Activated CD4-positive, alpha-beta T cell treated with anti-CD3 and anti-CD28 coated beads for 48 hours (primary cell): ENCODE measurements around the gene MSX2.
"Not testable (repeated sequence)": the region's sequence is repeated elsewhere in the genome, so short reads cannot be mapped to it uniquely, and the experiment has no call there.

ENCODE experiments used
- DNase-seq: peaks from one replicate; pipeline ENCODE4 v3.0.0-alpha.2; 2020

Gene MSX2

DNA sequence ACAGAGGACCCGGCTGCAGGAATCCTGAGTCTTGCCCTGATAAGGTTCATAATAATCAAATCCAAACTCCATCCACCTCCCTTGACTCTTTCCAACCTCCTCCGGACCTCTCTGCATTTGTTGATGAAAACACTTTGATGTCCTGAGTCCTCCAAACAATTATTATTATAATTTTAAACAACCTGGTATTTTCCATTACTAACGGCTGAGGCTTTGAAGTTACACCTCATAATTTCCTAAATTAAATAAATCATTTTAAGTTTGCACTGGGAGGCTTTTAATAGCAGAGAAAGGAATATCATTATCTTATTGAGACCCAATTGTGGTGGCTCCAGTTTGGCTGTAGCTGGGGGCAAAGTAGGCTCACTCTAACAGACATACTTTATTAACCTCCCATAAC lies 9.5 kb downstream of the MSX2 start:
- DNase-seq, result no peak

DNA sequence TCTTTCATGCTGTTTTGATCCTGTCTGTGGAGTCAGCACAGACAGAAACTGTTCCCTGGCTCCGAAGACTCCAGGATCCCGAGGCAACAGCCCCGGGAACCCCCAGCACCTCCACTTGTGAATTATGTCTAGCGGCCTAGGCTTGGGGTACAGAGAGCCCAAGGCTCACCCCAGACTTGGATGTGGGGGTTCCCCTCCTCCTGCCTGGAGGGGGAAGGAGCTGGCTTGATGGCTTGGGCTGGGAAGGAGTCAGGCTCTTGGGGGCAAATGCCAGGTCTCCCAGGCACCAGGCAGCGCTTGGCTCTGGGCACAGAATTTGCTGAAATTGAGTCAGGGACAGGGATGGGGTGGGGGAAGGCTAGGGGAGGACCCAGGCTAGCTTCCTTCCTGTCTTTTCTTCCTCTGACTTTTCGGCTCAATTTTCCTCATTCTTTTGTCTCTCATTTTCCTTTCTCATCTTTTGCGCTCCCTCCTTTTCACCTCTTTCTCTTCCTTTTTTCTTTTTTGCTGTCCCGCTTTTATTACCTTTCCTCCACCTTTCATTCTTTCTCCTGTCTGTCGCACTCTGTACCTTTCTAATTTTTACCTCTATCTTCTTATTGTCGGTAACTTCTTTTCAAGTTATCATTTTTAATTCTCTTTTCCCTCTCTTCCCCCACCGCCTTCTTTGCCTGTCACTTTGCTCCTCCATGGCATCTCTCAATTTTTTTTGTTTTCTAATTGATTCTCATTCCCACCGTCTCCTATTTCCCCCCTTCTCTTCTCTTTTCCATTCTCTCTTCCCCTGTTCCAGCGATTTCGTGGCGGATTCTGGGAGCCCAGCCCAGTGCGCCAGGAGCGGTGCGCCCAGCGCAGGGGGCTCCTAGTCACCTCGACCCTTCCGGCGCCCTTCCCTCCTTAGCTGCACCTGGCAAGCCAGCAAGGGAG lies 10.5 kb downstream of the MSX2 start:
- DNase-seq, result no peak

DNA sequence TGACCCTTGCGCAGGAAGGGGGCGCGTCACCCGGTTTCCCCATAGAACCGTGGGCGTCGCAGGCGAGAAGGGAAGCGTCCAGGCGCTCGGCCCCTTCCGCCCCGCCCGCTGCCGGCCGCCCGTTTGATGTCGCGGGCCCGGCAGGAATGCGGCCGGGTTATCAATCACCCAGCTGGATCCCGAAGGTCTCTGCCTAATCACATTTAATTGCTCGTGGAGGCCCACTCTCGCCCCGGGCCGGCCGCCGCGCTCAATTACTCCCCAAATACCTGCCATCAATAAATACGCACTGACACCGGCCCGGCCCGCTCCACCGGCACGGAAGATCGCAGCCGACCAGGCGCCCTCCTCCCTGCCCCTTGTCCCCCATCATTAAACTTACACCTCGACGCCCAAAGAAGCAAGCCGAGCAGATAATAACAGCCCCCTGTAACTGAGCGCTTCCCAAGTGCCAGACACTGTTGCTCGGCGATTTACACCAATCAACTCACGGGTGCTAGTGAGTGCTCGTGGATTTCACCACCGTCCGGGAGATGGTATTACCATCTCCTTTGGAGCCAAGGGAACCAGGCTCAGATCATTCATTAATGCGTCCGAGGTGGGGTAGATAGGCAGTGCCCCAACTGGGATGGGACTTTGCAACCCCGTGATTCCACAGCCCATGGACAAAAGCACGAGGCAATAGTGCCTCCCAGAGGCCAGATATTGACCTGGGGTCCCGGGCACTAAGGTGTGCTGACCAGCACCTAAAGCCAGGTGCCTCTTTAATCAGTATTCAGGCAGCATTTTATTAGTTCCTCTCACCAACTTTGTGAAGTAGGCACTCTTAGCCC lies 11.3 kb downstream of the MSX2 start:
- DNase-seq, result peak; percentile 28

DNA sequence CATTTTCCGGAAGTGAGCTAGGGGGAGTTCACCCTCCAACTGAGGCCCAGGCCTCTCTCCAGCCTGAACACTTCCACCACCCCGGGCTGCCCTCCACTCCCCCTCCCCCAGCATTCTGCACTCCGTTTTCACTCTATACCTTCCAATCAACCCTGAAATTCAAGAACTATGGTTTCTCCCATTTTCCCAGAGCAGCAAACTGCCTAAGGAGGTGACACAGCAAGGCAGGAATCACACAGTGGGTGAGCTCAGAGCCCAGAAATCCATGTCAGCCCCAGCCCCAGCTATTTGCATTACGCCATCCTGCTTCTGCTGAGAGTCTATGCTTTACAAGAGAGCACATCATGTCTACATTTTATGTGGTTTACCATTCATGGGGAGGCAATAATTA lies 11.9 kb downstream of the MSX2 start:
- no peak for DNase-seq

DNA sequence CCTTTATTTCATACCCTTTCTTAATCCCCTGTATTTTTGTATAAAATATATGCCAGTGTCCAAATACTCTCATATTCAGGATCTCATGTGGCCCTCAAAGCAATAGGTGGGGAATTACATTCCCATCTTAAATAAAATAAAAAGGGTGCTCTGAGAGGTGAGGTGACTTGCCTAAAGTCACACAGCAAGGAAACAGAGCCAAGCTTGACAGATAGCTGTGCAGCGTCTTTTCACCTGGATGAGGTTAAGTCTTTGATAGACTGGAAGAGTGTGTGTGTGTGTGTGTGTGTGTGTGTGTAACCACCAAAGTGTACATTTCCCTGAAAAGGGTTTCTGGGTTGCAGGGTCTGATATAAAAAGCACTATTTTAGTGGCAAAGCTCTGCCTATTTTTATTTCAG lies 12.4 kb downstream of the MSX2 start:
- DNase-seq, result no peak

DNA sequence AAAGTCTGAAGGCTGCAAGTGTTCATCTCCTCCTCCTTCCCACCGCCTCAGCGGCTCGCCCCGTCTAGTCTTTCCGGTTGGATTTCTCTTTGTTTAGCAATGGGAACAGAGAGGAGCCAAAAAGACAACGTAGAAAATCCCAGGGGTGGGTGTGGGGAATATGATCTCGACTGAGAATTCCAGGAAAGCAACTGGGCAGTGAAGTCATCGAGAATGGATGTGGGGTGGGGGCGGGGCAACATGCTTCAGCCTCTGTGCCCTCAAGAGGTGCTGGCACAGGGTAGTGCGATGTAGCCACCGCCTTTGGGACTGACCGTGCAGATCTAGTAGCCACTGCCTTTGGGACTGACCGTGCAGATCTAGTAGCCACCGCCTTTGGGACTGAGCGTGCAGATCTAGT lies 12.9 kb downstream of the MSX2 start:
- no peak for DNase-seq

DNA sequence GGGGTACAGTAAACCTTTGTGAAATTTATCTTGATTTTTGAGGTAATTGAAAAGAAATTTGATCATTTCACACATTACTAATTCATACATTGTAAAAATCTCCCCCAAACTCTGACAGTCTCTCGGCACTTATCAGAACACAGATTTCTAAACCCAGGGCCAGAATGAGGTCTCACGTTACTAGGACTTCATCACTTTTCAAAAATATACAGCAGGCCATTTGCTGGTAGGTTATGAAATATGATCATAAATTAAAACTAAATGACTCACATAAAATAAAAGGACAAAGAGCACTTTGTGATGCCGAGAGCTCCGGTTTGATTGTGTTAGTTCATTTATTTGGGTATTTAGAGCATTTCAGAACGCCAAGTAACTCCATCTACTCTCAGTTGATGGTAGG lies 17.0 kb downstream of the MSX2 start:
- no peak for DNase-seq

DNA sequence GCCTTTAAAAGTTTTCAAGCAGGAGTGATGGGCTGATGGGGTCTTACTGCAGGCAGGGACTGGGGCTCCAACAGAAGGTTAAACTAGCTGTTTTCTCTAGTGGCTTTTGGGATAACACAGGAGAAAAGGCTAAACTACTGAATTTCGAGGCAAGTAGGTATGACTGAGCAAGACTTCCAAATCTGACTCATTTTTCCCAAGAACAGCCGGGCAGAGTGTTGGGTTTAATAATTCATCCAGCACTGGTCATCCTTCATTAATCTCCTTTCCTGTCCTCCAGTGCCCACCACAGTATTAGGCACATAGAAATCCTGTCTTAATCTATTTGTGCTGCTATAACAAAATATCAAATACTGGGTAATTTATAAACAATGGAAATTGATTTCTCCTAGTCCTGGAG lies 20.5 kb downstream of the MSX2 start:
- DNase-seq, result no peak

DNA sequence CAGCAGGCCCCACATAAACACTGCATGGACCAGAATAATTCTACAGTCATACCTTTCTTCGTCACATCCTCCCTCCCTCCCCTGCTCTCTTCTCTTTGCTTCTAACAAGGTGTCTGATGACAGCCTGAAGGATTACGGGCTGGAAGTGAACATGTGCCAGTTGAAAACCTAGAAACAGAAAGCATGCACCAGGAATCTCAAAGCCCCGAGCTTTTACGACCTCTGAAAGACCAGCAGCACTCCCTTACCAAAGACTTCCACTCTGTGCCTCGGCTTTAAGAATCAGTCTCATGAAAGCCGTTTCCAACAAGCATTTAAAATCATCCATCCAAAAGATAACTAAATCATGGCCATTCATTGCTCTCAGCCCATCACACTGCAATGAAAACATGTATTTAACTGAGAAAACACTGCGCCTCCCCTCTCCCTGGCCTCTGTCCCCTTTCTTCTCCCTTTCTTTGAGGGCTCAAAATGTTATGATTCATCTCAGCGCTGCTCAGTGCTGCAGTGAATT lies 21.3 kb downstream of the MSX2 start:
- no peak for DNase-seq

DNA sequence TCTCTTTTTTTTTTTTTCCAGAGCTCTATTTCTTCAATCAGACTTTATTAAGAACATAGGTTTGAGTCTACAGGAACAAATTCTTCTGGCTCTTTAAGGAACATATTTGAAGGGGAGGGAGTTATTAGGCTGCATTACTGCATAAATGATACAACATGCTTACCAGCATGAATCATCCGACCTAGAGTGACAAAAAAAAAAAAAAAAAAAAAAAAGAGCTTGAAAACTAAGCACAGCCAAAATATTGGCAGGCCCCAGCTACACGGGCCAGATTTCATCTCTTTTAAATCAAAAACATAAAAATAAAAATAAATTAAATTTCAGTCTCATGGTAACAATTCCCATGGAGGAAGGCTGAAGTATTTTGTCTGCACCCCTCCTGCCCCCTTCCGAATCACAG lies 26.3 kb downstream of the MSX2 start:
- no peak for DNase-seq

DNA sequence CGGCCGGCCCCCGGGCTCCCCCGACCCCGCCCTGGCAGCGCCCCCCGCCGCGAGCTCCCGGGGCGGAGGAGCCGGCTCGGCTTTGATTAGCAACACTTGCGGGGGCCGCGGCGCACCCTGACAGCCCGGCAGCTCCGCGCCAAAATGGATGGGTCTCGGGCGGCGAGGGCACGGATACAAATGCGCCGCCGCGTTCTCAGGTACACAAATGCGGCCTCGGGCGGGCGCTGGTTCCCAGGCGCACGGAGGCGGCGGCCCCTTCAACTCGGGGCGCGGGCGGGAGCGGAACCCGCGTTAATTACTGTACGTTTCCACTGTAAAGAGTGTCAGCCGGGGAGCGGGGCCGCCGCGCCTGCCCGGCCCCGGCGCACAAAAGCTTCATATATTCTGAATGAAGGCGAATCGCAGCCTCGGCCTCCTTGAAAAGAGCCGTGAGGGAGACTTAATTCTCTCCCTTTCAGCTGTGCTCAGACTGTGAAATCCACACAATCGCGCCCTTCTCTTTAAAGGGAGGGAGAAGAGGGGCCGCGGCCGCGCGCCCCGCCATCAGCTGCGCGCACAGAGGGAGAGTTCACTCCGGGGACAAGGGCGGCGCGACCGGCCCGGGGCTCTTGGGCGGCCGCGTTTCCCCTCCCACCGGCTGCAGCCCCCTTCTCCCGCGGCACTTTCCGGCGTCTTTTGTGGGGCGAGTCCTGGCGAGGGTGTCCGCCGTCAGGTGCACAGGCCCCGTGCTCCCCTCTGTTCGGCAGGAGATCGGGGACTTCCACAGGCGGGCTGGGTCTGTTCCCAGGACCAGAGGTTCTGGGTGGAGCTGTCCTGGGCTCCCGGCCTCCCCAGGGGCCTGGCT lies 27.0 kb downstream of the MSX2 start:
- peak; percentile 13 for DNase-seq

DNA sequence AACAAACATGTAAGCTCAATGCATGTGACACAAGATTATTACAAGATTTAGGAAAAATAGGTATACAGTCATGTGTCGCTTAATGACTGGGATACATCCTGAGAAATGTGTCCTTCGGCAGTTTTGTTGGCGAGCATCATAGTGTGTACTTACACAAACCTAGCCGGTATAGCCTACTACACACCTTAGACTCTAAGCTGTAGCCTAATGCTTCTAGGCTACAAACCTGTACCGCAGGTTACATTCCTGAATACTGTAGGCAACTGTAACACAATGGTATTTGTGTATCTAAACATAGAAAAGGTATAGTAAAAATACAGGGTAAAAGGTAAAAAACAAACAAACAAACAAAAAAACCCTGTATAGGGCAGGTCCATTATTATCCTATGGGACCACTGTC lies 27.7 kb downstream of the MSX2 start:
- DNase-seq, result no peak

DNA sequence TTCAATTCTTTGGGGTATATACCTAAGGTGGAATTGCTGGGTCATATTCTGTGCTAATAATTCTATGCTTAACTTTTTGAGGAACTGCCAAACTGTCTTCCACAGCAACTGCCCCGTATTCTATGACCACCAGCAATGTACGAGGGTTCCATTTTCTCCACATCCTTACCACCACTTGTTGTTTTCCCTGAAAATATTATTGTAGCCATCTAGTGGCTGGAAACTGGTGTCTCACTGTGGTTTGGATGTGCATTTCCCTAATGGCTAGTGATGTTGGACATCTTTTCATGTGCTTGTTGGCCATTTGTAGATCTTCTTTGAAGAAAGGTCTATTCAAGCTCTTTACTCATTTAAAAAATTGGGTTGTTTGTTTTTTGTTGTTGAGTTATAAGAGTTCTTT lies 30.7 kb downstream of the MSX2 start:
- DNase-seq, result no peak

DNA sequence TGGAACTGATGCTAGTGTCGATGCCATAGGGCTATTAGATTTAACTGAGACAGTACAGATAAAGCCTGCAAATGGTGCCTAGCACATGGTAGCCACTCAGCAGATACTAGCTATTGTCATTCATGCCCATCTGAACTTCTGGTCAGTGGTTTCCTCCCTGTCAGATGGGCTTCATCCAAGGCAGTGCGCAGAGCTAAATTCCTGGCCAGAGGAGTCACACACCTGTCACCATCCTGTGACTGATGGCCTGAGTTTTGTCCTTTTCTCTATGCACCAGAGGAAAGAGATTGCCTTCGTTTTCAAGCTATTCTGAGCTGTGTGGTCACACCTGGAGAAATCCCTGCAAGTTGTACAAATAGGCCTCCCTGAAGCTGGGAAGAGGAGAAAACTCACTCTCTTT lies 34.7 kb downstream of the MSX2 start:
- DNase-seq, result no peak

DNA sequence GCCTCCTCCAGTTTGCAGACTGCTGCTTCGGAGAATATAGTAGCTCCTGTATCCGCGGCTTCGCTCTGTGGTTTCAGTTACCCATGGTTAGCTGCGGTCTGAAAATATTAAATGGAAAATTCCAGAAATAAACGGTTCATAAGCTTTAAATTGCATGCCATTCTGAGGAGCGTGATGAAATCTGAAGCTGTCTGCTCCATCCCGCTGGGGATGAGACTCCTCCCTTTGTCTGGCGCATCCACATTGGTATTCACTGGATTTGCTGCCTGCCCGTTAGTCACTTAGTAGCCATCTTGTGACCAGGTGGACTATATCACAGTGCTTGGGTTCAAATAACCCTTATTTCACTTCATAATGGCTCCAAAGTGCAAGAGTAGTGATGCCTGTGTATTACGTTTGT lies 36.3 kb downstream of the MSX2 start:
- DNase-seq, result no peak

DNA sequence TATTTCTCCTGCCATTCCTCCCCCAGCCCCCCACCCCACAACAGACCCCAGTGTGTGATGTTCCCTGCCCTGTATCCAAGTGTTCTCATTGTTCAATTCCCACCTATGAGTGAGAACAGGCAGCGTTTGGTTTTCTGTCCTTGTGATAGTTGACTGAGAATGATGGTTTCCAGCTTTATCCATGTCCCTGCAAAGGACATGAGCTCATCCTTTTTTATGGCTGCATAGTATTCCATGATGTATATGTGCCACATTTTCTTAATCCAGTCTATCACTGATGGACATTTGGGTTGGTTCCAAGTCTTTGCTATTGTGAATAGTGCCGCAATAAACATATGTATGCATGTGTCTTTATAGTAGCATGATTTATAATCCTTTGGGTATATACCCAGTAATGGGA lies 37.0 kb downstream of the MSX2 start:
- DNase-seq, result not testable (repeated sequence)

DNA sequence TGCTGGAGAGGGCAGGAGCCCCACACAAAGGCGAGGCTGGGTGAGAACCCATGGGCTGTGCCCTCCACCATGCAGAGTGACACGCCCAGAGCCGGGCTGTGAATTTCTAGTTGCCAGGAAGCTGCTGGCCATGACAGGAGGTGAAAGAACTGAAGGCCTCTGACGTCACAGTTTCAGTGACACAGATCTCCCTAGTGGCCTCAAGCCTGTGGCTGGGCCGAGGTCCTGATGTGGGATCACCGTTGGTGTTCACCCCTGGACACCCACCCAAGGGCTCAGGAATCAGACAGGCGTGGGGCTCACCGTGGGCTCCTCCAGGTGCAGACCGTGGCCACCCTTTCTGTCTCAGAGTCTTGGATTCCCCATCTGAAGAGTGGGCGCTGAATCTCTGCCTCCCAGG lies 39.9 kb downstream of the MSX2 start:
- DNase-seq, result no peak

DNA sequence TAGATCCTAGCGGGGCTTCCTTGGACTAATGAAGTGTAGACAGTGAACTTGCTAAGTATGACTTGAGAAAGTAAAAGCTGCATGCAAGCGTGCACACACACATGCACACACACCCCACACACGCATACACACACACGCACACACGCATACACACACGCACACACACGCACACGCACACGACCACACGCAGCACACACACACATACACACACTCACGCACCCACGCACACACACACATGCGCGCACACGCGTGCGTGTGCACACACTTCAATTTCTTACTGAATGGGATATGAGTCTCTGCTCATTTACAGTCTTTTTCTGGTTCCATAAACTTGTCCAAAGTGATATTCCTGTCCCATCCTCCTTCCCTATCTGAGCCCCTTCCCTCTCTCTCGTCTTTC lies 41.2 kb downstream of the MSX2 start:
- no peak for DNase-seq

DNA sequence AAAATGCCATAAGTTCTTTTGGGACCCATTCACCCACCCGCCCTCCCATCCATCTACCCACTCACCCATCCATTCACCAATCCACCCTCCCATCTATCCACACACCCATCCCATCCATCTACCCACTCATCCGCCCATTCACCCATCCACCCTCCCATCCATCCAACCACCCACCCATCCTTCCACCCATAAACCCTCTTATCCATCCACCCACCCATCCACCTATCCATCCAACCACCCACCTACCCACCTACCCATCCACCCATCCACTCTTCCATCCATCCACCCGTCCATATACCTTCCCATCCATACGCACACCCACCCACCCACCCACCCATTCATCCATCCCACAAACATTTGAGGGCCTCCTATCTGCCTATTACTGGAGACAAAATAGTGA lies 43.3 kb downstream of the MSX2 start:
- DNase-seq, result no peak

DNA sequence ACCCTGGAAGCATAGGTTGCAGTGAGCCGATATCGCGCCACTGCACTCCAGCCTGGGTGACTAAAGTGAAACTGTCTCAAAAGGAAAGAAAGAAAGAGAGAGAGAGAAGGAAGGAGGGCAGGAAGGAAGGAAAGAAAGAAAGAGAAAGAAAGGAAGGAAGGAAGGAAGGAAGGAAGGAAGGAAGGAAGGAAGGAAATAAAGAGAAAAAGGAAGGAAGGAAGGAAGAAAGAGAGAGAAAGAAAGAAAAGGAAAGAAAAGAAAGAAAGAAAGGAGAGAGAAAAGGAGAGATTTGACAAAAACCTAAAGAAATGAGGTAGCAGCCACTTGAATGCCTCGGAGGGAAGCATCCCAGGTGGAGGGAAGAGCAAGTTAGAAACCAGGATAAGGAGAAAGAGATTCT lies 44.6 kb downstream of the MSX2 start:
- no peak for DNase-seq

DNA sequence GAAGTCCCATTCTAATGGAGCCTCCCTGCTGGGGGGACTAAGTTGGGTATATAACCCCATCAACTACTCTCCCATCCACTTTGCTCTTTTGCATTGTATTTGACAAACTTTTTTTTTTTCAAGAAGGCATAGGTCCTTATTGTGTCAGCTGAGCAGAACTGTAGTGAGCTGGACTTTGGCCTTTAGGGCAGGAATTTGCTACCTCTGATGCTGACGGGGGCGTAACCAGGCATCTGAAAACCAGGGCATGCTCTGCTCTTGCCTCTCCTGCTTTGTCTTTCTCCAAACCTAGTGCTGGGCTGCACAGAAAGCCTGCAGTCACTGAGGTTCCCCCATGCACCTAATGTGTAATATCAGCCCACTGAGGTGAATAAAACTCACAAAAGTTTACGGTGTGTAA lies 49.0 kb downstream of the MSX2 start:
- no peak for DNase-seq

DNA sequence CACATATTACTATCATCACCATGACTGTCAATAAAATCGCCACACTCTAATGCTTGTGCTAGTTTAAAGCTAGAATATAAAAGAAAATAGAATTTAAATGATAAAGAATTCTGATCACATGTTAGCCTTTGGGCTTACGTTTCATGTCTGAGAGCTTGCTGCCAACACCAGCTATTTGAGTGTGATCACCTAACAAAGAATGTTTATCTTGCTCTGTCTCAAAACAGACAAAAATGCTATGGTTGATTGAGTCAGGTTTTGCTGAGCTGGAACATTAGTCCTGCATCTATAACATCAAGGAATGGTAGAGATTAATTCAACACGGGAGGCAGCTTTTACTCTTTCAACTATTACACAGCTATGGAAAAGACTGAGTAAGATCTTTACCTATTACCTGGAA lies 50.7 kb downstream of the MSX2 start:
- no peak for DNase-seq

DNA sequence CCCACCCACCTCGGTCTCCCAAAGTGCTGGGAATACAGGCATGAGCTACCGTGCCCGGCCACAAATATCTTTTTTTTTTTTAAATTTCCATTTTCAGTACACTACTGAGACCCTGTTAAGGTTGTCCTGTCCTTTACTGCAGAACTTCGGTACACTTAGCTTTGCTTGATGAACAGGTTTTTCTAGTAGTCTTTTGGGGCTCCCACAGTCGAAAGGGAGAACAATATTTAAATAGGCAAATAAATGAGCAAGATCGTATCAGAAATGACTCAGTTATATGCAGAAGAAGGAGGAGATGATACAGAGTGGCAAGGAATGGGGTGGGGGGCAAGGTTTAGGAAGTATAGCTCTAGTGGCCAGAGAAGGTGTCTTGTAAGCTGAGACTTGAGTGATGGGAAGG lies 52.7 kb downstream of the MSX2 start:
- no peak for DNase-seq
